Uterus (tissue), 2 donors: ENCODE results near the gene SIRT3.
"Not testable (repeated sequence)": the region's sequence is repeated elsewhere in the genome, so short reads cannot be mapped to it uniquely, and the experiment has no call there.

Experiments used
- POLR2A ChIP-seq, 2 donors: fragments of 450-650 bp; IDR thresholded peaks; one replicate each; pipeline ENCODE4 v1.6.1; 2016; ENCODE audit warnings: antibody characterized with exemption in 2 of 2, mild to moderate bottlenecking in 1 of 2, moderate library complexity in 1 of 2
- TF ChIP-seq, protein P1 (sequence below), 4 experiments: fragments of 200-600 bp in 2 of 4; fragments of 450-650 bp in 2 of 4; sonication (generic) in 2 of 4; IDR thresholded peaks; one replicate each; pipeline ENCODE4 v1.5.1; 2016 to 2019; ENCODE audit warnings: antibody characterized with exemption in 4 of 4, mild to moderate bottlenecking in 2 of 4, moderate library complexity in 1 of 4

DNA sequence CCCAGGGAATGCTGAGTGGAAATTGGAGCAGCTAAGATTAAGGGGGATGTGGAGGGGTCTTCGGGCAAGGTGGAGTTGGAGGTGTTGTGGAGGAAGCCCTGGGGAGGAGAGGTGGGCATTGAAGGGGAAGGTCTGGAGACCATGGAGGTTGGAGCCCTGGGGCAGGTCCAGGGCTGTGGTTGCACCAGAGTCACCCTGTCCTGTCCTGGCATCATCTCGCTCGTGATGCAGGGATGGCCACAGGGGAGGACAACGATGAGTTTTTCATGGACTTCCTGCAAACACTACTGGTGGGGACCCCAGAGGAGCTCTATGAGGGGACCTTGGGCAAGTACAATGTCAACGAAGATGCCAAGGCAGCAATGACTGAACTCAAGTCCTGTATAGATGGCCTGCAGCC, 42.7 kb downstream of the SIRT3 start:
- TF ChIP-seq, protein P1, sequence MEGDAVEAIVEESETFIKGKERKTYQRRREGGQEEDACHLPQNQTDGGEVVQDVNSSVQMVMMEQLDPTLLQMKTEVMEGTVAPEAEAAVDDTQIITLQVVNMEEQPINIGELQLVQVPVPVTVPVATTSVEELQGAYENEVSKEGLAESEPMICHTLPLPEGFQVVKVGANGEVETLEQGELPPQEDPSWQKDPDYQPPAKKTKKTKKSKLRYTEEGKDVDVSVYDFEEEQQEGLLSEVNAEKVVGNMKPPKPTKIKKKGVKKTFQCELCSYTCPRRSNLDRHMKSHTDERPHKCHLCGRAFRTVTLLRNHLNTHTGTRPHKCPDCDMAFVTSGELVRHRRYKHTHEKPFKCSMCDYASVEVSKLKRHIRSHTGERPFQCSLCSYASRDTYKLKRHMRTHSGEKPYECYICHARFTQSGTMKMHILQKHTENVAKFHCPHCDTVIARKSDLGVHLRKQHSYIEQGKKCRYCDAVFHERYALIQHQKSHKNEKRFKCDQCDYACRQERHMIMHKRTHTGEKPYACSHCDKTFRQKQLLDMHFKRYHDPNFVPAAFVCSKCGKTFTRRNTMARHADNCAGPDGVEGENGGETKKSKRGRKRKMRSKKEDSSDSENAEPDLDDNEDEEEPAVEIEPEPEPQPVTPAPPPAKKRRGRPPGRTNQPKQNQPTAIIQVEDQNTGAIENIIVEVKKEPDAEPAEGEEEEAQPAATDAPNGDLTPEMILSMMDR (IDR thresholded peaks at IDR 0.05) = not testable (repeated sequence)
- not testable (repeated sequence) for TF ChIP-seq POLR2A (IDR thresholded peaks at IDR 0.05)
